Measurements from ENCODE around the gene KCNJ1.

DNA sequence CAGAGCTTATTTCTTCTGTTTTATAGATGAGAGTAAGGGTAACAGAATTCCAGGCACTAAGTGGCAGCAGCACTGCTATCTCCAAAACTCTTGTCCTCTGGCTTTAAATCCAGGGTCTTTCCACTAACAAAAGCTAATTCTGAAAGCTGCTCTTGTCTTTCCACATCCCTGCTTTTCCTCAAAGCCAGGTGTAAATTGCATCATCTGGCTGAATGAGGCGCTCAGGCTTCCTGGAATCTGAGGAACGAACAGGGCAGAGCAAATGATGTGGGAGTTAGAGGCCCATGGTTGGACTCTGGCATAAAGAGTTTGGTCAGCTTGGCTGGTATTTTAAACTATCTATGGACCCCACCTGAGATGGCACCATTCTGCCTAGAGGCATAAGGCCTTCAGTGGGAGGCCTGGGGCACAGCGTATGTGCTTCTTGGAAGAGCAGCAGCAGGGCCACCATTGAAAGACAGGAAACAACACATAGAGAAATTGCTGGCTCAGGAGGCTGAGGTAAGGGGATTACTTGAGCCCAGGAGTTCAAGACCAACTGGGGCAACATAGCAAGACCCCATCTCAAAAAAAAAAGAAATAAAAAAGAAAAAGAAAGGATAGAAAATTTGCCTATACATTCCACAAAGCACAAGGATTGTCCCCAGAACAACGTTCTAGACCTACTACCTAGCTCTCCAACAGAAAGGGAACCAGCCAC, 25.9 kb upstream of the KCNJ1 start:
- TF ChIP-seq, protein P1, sequence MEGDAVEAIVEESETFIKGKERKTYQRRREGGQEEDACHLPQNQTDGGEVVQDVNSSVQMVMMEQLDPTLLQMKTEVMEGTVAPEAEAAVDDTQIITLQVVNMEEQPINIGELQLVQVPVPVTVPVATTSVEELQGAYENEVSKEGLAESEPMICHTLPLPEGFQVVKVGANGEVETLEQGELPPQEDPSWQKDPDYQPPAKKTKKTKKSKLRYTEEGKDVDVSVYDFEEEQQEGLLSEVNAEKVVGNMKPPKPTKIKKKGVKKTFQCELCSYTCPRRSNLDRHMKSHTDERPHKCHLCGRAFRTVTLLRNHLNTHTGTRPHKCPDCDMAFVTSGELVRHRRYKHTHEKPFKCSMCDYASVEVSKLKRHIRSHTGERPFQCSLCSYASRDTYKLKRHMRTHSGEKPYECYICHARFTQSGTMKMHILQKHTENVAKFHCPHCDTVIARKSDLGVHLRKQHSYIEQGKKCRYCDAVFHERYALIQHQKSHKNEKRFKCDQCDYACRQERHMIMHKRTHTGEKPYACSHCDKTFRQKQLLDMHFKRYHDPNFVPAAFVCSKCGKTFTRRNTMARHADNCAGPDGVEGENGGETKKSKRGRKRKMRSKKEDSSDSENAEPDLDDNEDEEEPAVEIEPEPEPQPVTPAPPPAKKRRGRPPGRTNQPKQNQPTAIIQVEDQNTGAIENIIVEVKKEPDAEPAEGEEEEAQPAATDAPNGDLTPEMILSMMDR (conservative IDR thresholded peaks at IDR 0.05; ENCODE audit: low read depth, low read length) = no peak
- no peak for TF ChIP-seq EZH2 (IDR thresholded peaks at IDR 0.05; ENCODE audit: borderline replicate concordance, low read depth, low read length, poor library complexity, severe bottlenecking)

Measured in A673 (cell line).